ENCODE measurements around the gene TMEM198. TPM values are rescaled to one million over a fixed set of nuclear protein-coding genes. Genes with fewer than 3 reads are reported as not detected.

Gene TMEM198
- total and polyA plus RNA-seq, 9 of the 15 experiments (the other 6 are each of a cell fraction or from before 2014, with no cell fraction given), result 0.03 to 3.8 (median 1.0) TPM

DNA sequence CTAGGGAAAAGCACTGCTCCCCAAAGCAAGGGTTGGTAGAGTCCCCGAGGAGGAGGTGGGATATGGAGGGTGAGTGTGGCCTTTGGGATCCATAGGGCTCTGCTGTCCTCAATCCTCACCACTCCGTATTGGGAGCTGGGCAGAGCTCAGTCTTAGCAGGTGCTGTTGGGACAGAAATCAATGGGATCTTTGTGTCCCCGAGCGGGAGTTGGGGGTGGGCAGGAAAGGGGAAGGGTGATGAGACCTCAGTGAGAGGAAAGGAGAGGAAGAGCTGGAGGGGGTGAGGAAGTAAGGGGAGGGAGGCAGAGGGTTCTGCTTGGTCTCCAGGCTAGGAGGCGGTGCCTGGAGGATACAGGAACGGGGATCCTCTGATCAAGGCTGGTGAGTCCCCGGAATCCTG, 26.9 kb upstream of the TMEM198 start:
- Histone ChIP-seq H3K4me2 (ENCODE audit: insufficient read depth, low read length) (peak overlapping the region; percentile 78), H3K9ac (ENCODE audit: insufficient read depth in 1 of 2, low read depth in 2 of 2, low read length in 2 of 2) (peak overlapping the region; percentile 39 to 85), H3K79me2 (ENCODE audit: control insufficient read depth, insufficient read depth, low read length) (peaks cover 68% of the 10 kb centered on the region), H2AFZ (ENCODE audit: low read depth, low read length) (no peak overlapping the region), H3K27ac (ENCODE audit: extremely low read depth, low read depth, low read length) (peak overlapping the region; percentile 32; the same call in 2 of the 3 replicates), H3K4me3 (peak overlapping the region; percentile 38), H3K4me1 (replicated peaks in 1 of 2; ENCODE audit: control insufficient read depth in 2 of 2, insufficient read depth in 2 of 2, low read length in 2 of 2) (peaks cover 71 to 91% of the 10 kb centered on the region in 2 experiments), H3K27me3 (ENCODE audit: control insufficient read depth in 2 of 2, insufficient read depth in 2 of 2, low read length in 2 of 2) (no peaks in the 10 kb centered on the region), H3K36me3 (ENCODE audit: control insufficient read depth, insufficient read depth, low read length) (peaks cover 16% of the 10 kb centered on the region; the same call in 2 of the 3 replicates), H3K9me1 (ENCODE audit: control insufficient read depth, insufficient read depth, low read length) (peaks cover 3% of the 10 kb centered on the region), H4K20me1 (replicated peaks; ENCODE audit: control insufficient read depth, insufficient read depth, low read length) (no peaks in the 10 kb centered on the region), H3K9me3 (replicated peaks; ENCODE audit: control insufficient read depth, insufficient read depth, low read depth, low read length) (no peaks in the 10 kb centered on the region)
- in situ Hi-C loops (cut with MboI), result no loop called here
- intact Hi-C loops (cut with micrococcal nuclease), result no loop called here
- DNase-seq (ENCODE audit: extremely low read depth in 1 of 4, low spot score in 3 of 4) (no peak), FAIRE-seq (no peak), ATAC-seq (no peak)
- no TSS peak for BruUV-seq (replicated peaks)
- WGBS (ENCODE audit: insufficient coverage, low coverage, missing lambda C conversion rate), result 20% methylated on average over 4 of the region's 7 CpGs
- CTCF ChIA-PET (ENCODE audit: low intra/inter-chr PET ratio), result no interaction called here
- POLR2A ChIA-PET, result interaction anchor here (1.0 to 1.4 kb wide), 2 partner anchors 18 to 40 kb away, joined by 4 read pairs; partner anchors contain the start of gene GMPPA
- no peak for TF ChIP-seq ZNF77 (CRISPR knock-in tag; IDR thresholded peaks at IDR 0.05)
- TF ChIP-seq, protein P1, sequence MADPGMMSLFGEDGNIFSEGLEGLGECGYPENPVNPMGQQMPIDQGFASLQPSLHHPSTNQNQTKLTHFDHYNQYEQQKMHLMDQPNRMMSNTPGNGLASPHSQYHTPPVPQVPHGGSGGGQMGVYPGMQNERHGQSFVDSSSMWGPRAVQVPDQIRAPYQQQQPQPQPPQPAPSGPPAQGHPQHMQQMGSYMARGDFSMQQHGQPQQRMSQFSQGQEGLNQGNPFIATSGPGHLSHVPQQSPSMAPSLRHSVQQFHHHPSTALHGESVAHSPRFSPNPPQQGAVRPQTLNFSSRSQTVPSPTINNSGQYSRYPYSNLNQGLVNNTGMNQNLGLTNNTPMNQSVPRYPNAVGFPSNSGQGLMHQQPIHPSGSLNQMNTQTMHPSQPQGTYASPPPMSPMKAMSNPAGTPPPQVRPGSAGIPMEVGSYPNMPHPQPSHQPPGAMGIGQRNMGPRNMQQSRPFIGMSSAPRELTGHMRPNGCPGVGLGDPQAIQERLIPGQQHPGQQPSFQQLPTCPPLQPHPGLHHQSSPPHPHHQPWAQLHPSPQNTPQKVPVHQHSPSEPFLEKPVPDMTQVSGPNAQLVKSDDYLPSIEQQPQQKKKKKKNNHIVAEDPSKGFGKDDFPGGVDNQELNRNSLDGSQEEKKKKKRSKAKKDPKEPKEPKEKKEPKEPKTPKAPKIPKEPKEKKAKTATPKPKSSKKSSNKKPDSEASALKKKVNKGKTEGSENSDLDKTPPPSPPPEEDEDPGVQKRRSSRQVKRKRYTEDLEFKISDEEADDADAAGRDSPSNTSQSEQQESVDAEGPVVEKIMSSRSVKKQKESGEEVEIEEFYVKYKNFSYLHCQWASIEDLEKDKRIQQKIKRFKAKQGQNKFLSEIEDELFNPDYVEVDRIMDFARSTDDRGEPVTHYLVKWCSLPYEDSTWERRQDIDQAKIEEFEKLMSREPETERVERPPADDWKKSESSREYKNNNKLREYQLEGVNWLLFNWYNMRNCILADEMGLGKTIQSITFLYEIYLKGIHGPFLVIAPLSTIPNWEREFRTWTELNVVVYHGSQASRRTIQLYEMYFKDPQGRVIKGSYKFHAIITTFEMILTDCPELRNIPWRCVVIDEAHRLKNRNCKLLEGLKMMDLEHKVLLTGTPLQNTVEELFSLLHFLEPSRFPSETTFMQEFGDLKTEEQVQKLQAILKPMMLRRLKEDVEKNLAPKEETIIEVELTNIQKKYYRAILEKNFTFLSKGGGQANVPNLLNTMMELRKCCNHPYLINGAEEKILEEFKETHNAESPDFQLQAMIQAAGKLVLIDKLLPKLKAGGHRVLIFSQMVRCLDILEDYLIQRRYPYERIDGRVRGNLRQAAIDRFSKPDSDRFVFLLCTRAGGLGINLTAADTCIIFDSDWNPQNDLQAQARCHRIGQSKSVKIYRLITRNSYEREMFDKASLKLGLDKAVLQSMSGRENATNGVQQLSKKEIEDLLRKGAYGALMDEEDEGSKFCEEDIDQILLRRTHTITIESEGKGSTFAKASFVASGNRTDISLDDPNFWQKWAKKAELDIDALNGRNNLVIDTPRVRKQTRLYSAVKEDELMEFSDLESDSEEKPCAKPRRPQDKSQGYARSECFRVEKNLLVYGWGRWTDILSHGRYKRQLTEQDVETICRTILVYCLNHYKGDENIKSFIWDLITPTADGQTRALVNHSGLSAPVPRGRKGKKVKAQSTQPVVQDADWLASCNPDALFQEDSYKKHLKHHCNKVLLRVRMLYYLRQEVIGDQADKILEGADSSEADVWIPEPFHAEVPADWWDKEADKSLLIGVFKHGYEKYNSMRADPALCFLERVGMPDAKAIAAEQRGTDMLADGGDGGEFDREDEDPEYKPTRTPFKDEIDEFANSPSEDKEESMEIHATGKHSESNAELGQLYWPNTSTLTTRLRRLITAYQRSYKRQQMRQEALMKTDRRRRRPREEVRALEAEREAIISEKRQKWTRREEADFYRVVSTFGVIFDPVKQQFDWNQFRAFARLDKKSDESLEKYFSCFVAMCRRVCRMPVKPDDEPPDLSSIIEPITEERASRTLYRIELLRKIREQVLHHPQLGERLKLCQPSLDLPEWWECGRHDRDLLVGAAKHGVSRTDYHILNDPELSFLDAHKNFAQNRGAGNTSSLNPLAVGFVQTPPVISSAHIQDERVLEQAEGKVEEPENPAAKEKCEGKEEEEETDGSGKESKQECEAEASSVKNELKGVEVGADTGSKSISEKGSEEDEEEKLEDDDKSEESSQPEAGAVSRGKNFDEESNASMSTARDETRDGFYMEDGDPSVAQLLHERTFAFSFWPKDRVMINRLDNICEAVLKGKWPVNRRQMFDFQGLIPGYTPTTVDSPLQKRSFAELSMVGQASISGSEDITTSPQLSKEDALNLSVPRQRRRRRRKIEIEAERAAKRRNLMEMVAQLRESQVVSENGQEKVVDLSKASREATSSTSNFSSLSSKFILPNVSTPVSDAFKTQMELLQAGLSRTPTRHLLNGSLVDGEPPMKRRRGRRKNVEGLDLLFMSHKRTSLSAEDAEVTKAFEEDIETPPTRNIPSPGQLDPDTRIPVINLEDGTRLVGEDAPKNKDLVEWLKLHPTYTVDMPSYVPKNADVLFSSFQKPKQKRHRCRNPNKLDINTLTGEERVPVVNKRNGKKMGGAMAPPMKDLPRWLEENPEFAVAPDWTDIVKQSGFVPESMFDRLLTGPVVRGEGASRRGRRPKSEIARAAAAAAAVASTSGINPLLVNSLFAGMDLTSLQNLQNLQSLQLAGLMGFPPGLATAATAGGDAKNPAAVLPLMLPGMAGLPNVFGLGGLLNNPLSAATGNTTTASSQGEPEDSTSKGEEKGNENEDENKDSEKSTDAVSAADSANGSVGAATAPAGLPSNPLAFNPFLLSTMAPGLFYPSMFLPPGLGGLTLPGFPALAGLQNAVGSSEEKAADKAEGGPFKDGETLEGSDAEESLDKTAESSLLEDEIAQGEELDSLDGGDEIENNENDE (IDR thresholded peaks at IDR 0.05; ENCODE audit: low read depth, low read length), result no peak
- no peak for TF ChIP-seq DPF2 (IDR thresholded peaks at IDR 0.05)
- TF ChIP-seq ESRRA (IDR thresholded peaks at IDR 0.05; ENCODE audit: borderline replicate concordance, low read depth), result no peak
- no peak for TF ChIP-seq POLR2AphosphoS2 (IDR thresholded peaks at IDR 0.05; ENCODE audit: low read length)
- no peak for TF ChIP-seq CC2D1A (IDR thresholded peaks at IDR 0.05)
- no peak for TF ChIP-seq EHMT2 (IDR thresholded peaks at IDR 0.05)
- TF ChIP-seq PTRF (tag; IDR thresholded peaks at IDR 0.05), result no peak

All from K562 (cell line).